NCI-H187 treated with DMSO at 0.1 percent for 48 hours (cell line): Measurements from ENCODE around the gene KRTAP5-9.
"Not testable (repeated sequence)": the region's sequence is repeated elsewhere in the genome, so short reads cannot be mapped to it uniquely, and the experiment has no call there.

ENCODE experiments used
- DNase-seq: peaks from one replicate; lab custom pipeline; 2025; lab: John Stamatoyannopoulos, UW

Gene KRTAP5-9

DNA sequence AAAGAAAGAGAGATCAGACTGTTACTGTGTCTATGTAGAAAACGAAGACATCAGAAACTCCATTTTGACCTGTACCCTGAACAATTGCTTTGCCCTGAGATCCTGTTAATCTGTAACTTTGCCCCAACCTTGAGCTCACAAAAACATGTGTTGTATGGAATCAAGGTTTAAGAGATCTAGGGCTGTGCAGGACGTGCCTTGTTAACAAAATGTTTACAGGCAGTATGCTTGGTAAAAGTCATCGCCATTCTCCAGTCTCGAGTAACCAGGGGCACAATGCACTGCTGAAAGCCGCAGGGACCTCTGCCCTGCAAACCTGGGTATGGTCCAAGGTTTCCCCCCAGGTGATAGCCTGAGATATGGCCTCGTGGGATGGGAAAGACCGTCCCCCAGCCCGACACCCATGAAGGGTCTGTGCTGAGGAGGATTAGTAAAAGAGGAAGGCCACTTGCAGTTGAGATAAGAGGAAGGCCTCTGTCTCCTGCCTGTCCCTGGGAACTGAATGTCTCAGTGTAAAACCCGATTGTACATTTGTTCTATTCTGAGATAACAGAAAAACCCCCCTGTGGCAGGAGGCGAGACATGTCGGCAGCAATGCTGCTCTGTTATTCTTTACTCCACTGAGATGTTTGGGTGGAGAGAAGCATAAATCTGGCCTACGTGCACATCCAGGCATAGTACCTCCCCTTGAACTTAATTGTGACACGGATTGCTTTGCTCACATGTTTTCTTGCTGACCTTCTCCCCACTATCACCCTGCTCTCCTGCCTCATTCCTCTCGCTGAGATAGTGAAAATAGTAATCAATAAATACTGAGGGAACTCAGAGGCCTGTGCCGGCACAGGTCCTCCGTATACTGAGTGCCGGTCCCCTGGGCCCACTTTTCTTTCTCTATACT lies 13.3 kb upstream of the KRTAP5-9 start:
- not testable (repeated sequence) for DNase-seq

DNA sequence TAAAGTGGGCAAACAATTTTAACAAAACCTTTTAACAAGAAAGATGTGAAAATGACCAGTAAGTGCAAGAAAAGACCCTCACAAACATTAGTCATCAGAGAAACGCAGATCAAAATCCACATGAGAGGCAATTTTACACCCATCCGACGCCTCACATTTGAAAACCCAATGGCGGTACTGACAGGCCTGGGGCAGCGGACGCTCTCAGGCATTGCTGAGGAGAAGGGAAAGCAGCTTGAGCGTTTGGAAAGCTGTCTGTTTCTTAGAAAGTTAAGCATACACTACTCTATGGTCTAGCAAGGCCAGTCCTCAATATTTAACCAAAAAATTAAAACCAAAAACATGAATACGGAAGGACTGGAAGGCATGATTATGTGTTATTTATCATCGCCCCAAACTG lies 12.4 kb upstream of the KRTAP5-9 start:
- no peak for DNase-seq

DNA sequence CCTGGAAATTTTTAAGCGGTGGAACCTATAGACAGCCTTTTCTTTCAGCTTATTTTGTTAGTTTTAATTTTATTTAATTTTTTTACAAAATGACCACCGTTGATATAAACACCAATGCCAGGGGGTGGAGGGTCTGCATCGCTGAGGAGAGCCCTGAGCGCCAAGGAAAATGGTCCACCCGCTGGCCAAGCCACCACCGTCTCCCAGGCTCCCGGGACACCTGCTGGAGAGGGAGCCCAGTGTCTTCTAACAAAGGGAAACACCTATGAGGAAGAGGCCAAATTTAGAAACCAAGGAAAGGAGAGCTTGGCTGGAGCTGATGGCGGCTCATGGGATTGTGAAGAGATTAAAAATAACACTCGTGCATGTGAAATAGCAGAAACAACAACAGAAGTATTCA lies 10.7 kb upstream of the KRTAP5-9 start:
- no peak for DNase-seq

DNA sequence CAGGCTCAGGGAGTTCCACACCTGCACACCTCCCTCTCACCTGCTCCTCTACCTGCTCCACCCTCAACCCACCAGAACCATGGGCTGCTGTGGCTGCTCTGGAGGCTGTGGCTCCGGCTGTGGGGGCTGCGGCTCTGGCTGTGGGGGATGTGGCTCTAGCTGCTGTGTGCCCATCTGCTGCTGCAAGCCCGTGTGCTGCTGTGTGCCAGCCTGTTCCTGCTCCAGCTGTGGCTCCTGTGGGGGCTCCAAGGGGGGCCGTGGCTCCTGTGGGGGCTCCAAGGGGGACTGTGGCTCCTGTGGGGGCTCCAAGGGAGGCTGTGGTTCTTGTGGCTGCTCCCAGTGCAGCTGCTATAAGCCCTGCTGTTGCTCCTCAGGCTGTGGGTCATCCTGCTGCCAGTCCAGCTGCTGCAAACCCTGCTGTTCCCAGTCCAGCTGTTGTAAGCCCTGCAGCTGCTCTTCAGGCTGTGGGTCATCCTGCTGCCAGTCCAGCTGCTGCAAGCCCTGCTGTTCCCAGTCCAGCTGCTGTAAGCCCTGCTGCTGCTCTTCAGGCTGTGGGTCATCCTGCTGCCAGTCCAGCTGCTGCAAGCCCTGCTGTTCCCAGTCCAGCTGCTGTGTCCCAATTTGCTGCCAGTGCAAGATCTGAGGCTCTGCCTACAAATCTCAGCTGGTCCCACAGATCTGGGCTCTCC lies 10.1 kb upstream of the KRTAP5-9 start, which contains the start of gene KRTAP5-8:
TSS of gene KRTAP5-8 (plus strand) at position 49 of the 689 bp plus-strand sequence. CDS start at position 80, 31 bp downstream.
- DNase-seq, result not testable (repeated sequence)

DNA sequence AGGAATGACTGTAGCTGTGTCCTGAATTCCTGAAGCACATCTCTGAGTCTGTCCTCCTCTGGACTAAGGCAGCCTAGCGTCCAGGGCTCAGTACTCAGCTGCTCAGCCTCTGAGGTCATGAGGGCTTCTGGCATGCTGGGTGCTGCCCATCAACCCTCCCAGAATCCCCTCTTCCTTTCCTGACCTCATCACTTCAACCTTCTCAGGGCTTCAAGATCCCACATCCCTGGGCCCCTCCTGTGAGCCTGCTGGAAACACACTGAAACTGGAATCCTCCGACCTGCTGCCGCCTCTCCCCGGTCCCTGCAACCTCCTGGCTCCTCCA lies 9.6 kb upstream of the KRTAP5-9 start:
- DNase-seq, result no peak

DNA sequence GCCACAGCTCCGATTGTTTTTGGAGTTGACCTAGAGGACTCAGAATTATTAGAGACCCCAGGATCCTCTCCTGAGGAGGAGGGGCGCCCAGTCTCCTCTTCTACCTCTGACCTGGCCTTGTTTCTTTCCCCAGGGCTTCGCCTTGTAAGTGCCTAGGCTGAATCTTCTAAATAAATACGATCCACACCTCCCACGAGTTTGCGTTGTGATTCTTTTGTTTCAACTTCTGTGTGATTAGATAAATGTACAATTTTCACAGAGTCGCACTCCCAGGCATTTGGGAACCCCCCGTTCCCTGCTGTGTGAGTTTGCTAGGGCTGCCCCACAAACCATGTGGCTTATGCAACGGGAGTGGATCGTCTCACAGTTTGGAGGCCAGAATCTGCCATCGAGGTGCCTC lies 9.2 kb upstream of the KRTAP5-9 start:
- no peak for DNase-seq

DNA sequence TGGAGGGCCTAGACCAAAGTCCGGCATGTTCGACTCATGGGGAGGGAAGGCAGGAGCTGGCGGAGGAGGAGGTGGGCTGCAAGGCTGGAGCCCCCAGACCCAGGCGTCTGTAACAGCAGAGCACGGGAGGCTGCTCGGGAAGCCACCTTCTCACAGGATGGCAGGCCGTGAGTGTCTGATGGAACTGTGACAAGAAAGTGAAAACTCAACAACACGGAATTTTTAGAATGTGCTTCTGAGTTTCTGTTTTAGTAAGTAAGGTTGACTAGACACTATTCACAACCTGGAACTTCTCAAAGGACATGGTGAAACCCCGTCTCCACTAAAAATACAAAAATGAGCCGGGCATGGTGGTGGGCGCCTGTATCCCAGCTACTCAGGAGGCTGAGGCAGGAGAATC lies 8.2 kb upstream of the KRTAP5-9 start:
- not testable (repeated sequence) for DNase-seq

DNA sequence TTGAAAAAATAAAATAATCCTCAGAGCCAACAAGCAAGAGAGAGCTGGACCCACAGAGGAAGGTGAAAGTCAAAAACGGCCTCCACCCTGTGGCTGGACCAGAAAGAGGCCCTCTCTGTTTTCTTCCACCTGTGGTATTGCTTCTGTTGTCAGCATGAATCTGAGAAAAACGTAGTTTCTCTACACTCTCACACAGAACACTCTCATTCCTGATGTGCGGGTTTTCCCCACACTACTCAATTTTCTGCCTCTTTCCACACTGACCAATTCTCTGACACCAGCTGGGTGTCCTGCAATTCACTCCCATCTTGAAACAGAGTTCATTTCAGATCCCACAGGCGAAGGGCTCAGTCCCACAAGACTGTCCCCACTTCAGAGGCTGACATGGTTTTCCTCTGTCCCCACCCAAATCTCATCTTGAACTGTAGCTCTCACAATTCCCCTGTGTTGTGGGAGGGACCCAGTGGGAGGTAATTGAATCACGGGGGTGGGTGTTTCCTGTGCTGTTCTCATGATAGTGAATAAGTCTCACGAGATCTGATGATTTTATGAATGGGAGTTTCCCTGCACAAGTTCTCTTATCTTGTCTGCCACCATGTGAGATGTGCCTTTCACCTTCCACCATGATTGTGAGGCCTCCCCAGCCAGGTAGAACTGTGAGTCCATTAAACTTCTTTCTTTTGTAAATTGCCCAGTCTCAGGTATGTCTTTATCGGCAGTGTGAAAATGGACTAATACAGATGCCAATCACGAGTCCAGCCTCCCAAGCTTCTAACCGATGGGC lies 7.5 kb upstream of the KRTAP5-9 start:
- not testable (repeated sequence) for DNase-seq

DNA sequence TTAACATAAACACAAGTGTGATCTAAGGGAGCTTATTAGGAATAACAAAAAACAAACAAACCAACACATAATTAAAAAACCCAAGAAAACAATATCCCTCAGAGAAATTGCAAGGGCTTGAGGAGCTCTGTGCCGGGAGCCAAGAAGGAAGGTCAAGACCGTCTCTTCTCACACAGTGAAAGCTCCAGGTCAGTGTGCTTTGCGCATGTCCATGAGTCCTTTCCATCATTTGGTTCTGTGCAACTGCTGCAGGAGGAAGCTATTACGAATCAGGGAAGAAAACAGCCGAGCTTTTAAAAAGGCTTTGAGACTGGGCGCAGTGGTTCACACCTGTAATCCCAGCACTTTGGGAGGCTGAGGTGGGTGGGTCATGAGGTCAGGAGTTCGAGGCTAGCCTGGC lies 5.8 kb upstream of the KRTAP5-9 start:
- DNase-seq, result no peak

DNA sequence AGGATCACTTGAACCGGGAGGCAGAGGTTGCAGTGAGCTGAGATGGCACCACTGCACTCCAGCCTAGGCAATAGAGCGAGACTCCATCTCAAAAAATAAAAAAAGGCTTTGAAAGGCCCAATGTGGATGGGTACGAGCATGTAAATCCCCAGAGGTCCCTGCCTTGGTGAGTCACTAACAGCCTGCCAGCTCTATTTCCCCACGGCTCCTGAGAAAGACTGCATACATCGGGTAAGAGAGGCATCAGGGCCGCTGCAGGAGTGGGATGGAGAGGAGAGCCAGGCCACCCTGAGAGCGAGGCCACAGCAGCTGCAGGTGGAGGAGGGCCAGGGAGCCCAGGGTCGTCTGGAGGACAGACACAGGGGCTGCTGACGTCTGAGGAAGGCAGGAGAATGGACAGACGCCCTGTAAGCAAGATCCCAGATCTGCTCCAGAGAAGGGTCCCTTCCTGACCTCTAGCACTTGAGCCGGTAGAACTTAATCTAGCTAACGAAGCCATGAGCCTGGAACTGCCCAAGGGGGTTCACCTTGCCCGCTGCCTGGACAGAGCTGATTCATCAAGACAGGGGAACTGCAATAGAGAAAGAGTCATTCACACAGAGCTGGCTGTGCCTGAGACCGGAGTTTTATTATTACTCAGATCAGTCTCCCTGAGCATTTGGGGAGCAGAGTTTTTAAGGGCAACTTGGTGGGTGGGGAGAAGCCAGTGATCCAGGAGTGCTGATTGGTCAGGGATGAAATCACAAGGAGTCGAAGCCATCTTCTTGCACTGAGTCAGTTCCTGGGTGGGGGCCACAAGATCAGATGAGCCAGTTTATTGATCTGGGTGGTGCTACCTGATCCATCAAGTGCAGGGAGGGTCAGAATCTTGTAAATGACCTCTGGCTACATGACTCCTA lies 5.1 kb upstream of the KRTAP5-9 start:
- DNase-seq, result no peak

DNA sequence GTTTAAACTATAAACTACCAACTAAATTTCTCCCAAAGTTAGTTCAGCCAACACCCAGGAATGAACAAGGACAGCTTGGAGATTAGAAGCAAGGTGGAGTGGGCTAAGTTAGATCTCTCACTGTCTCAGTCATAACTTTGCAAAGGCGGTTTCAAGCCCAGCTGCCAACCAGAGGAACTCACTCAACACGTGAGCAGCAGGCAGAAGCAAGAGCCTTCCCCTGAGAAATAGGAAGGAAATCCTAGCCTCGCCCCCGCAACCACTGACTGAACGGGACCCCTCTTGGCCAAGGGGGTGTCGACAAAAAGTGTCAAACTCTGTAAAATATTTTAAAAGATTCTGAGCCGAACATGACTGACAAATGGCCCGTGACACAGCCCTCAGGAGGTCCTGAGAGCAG lies 4.4 kb upstream of the KRTAP5-9 start:
- no peak for DNase-seq

DNA sequence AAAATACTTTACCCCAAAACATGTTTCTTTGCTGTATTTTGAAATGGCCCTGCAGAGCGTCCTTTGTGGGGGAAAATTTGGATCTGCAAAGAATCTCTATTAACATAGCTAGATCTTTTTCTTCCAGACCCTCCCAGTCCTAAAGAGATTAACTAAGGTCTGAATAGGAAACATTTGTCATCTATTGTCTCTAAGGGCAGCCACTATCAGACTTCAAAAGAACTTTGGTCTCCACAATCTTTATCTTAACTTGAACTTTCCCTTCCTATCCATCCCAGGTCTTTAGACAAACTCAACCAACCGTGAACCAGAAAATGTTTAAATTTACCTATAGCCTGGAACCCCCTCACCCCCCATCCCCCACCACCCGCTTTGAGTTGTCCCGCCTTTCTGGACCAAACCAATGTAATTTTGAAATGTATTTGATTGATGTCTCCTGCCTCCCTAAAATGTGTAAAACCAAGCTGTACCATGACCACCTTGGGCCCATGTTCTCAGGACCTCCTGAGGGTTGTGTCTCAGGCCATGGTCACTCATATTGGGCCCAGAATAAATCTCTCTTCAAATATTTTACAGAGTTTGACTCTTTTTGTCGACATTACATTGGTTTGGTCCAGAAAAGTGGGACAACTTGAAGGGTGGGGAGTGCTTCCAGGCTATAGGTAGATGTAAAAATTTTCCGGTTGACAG lies 3.5 kb upstream of the KRTAP5-9 start:
- DNase-seq, result no peak

DNA sequence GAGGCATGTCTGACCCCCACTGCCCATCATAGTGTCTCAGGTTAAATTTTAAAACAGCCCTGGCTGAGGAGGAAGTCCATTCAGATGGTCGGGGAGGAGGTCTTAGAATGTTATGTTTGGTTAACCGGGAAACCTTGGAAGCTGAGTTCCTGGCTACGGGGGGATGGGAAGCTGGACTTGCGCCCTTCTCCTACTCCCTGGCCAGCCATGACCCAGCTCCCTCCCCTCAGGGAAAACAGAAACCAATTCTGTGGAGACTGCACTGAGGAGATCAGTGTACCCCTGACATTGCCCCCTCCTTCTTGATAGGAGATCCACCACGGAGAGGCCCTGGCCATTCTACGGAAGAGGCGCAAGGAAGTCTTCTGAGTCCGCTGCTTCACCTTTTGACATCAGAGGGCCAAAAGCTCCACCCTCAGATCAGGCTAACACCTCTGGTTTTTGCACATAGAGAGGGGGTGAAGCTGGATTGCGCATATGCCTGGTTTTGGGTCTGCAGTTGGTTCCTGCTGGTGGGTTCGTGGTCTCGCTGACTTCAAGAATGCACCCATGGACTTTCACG lies 2.7 kb upstream of the KRTAP5-9 start:
- DNase-seq, result no peak

DNA sequence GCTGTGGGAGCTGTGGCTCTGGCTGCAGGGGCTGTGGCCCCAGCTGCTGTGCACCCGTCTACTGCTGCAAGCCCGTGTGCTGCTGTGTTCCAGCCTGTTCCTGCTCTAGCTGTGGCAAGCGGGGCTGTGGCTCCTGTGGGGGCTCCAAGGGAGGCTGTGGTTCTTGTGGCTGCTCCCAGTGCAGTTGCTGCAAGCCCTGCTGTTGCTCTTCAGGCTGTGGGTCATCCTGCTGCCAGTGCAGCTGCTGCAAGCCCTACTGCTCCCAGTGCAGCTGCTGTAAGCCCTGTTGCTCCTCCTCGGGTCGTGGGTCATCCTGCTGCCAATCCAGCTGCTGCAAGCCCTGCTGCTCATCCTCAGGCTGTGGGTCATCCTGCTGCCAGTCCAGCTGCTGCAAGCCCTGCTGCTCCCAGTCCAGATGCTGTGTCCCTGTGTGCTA lies 514 bp downstream of the KRTAP5-9 start:
- DNase-seq, result no peak

DNA sequence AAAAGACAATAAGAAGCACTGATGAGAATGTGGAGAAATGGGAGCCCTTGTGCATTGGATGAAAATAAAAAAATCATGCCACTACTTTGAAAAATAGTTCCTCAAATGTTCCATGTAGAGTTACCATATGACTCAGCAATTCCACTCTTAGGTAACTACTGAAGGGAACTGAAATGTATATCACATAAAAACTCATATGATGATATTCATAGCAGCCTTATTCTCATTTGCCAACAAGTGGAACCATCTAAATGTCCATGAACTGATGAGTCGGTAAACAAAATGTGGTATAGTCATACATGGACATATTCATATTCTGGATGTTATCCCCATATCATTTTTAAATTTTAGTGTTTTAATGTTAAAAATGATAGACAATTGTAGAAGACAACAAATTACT lies 3.5 kb downstream of the KRTAP5-9 start:
- no peak for DNase-seq

DNA sequence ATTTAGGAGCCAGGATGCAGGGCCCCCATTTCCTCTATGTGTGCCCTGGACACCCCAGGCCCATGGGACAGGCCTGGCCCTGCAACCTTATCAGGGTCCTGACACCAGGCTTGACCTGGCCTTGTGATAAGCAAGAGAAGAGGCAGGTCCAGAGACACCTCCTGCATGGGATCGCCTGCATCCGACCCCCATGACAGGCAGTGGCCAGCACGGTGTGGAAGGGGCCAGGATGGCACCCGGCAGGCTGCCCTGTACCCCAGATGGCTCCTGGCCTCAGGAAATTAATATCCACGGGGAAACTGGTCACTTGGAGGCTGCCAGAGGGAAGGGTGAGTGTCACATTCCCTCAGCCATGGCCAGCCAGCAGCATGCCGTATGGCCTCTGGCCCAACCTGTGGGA lies 6.8 kb downstream of the KRTAP5-9 start:
- no peak for DNase-seq

DNA sequence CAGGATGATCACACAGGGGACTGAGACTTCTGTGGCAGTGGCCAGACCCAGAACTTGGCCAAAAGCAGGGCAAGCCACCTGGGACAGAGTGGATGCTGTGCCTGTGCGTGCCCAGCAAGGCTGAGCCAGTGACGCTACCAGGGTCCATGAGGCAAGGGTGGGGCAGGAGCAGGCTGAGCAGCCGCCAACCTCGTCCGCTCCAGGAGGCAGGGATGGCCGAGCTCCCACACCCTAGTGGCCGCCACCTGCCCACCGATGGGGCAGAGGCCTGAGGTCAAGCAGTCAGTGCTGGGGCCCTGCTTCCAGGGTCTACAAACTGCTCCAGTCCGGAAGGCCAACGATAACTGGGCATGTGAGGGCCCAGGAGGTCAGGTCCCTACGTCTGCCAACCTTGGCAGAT lies 7.3 kb downstream of the KRTAP5-9 start:
- no peak for DNase-seq

DNA sequence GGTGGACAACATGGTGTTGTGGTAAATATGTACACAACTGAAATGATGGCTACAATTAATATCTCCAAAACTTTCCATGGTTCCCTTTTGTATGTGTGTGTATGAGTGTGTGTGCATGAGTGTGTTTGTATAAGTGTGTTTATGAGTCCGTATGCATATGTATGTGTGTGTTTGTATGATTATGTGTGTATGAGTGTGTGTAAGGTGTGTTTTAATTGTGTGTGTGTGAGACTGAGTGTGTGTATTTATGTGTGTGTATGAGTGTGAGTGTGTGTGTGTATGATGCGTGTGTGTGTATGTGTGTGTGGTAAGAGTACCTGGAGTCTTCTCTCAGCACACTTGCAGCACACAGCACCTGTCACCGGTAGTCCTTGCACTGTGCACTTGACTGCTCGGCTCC lies 7.8 kb downstream of the KRTAP5-9 start:
- no peak for DNase-seq

DNA sequence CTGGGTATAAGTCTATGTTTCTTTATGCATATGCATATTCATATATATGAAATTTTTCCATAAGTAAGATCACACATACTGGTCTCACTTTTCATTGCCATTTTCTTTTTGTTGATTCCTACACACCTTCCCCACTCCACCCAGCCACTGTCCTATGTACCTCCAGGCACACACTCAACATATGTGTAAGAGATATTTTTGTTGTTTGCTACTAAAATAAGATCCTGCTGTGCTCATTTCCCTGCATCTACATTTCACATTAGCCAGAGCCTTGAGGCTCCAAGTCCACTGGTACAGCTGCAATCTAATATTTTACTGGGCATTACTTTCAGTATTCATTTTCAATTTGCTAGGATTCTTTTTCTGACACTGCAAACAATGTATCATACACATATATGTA lies 9.0 kb downstream of the KRTAP5-9 start:
- no peak for DNase-seq

DNA sequence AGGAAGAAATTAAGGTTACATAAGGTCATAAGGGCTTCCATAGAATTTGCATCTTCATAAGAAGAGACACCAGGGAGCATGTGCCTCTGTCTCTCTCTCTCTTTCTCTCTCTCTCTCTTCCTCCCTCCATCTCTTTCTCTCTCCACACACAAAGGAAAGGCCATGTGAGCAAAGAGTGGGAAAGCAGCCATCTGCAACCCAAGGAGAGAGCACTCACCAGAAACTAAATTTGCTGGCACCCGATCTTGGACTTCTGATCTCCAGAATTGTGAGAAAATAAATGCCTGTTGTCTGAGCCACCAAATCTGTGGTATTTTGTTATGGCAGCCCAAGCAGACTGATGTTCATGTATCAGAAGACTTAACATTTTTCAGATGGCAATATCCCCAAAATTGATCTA lies 10.8 kb downstream of the KRTAP5-9 start:
- no peak for DNase-seq

DNA sequence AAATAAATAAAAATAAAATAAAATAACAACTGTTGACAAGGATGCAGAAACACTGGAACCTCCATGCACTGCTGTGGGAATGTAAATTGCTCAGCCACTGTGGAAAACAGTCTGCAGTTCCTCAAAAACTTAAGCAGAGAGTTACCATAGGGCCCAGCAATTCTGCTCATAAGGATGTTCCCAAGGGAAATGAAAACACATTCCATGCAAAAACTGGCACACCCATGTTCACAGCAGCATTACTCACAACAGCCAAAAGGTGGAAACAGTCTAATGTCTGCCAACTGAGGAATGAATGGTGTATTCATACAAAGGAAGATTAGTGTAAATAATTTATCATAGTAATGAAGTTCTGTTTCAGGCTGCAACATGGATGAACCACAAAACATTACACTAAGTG lies 13.9 kb downstream of the KRTAP5-9 start:
- no peak for DNase-seq
